Astrocyte (in vitro differentiated cells and primary cell): ENCODE data around the gene IRAG1. TPM values are rescaled to one million over a fixed set of nuclear protein-coding genes. Genes with fewer than 3 reads are reported as not detected.

ENCODE experiments used
- DNase-seq: peaks from one replicate; pipeline ENCODE4 v3.0.0-alpha.2; 2010; ENCODE audit warnings: low read depth
- FAIRE-seq: peaks from 2 replicates; lab custom pipeline; 2011; peaks lifted over from hg19 to GRCh38; lab: Jason Lieb, UNC
- H2AFZ ChIP-seq: 2 replicates; pipeline ENCODE4 v1.6.0; 2012; ENCODE audit warnings: low read depth, low read length, inconsistent platforms
- H3K27ac ChIP-seq: 2 replicates; pipeline ENCODE4 v1.5.1; 2011; ENCODE audit warnings: low read depth, low read length, inconsistent platforms
- H3K27me3 ChIP-seq: 2 replicates; pipeline ENCODE4 v1.6.0; 2011; ENCODE audit warnings: low read length, inconsistent platforms; ENCODE audit not compliant: insufficient read depth
- H3K36me3 ChIP-seq: 2 replicates; pipeline ENCODE4 v1.5.1; 2011; ENCODE audit warnings: low read length, inconsistent platforms; ENCODE audit not compliant: insufficient read depth
- H3K4me1 ChIP-seq: 2 replicates; pipeline ENCODE4 v1.5.1; 2011; ENCODE audit warnings: low read length, inconsistent platforms; ENCODE audit not compliant: insufficient read depth
- H3K4me2 ChIP-seq: 2 replicates; pipeline ENCODE4 v1.6.0; 2012; ENCODE audit warnings: low read length, inconsistent platforms
- H3K4me3 ChIP-seq: 2 replicates; pipeline ENCODE4 v1.5.1; 2011; ENCODE audit warnings: low read depth, mild to moderate bottlenecking, low read length, inconsistent platforms; ENCODE audit not compliant: insufficient read depth
- H3K79me2 ChIP-seq: 2 replicates; pipeline ENCODE4 v1.6.0; 2012; ENCODE audit warnings: mild to moderate bottlenecking, low read length, inconsistent platforms; ENCODE audit not compliant: insufficient read depth
- H3K9ac ChIP-seq: 2 replicates; pipeline ENCODE4 v1.6.0; 2012; ENCODE audit warnings: mild to moderate bottlenecking, low read length, inconsistent platforms
- H3K9me3 ChIP-seq: 2 replicates; pipeline ENCODE4 v1.5.1; 2012; ENCODE audit warnings: low read depth, mild to moderate bottlenecking, low read length, inconsistent platforms; ENCODE audit not compliant: insufficient read depth
- H4K20me1 ChIP-seq: 2 replicates; pipeline ENCODE4 v1.6.0; 2012; ENCODE audit warnings: low read length, inconsistent platforms; ENCODE audit not compliant: insufficient read depth
- H3K27ac Mint-ChIP-seq: one replicate; pipeline ENCODE4 v1.8.0; 2021; ENCODE audit warnings: mild to moderate bottlenecking, mixed read lengths; ENCODE audit not compliant: unreplicated experiment
- H3K27me3 Mint-ChIP-seq: one replicate; pipeline ENCODE4 v1.8.0; 2021; ENCODE audit warnings: low read depth, mixed read lengths; ENCODE audit not compliant: unreplicated experiment
- H3K36me3 Mint-ChIP-seq: one replicate; pipeline ENCODE4 v1.8.0; 2021; ENCODE audit warnings: low read depth, mixed read lengths; ENCODE audit not compliant: unreplicated experiment
- H3K4me1 Mint-ChIP-seq: one replicate; pipeline ENCODE4 v1.8.0; 2021; ENCODE audit warnings: low read depth, mixed read lengths; ENCODE audit not compliant: unreplicated experiment
- H3K4me3 Mint-ChIP-seq: one replicate; pipeline ENCODE4 v1.8.0; 2021; ENCODE audit warnings: mild to moderate bottlenecking, moderate library complexity, mixed read lengths; ENCODE audit not compliant: unreplicated experiment
- H3K9me3 Mint-ChIP-seq: one replicate; pipeline ENCODE4 v1.8.0; 2021; ENCODE audit warnings: mild to moderate bottlenecking, mixed read lengths; ENCODE audit not compliant: unreplicated experiment
- EZH2 ChIP-seq: IDR thresholded peaks from 2 replicates; pipeline ENCODE4 v1.6.1; 2012; ENCODE audit warnings: mild to moderate bottlenecking, low read length, inconsistent platforms; ENCODE audit not compliant: insufficient read depth
- total RNA-seq: library from RNA; stranded (reverse); gene quantifications from 2 replicates; pipeline ENCODE4 v1.2.1, GENCODE V29; 2021
- TF ChIP-seq, protein P1 (sequence below): IDR thresholded peaks from 2 replicates; pipeline ENCODE4 v1.5.1; 2011; ENCODE audit warnings: low read depth, mild to moderate bottlenecking, inconsistent platforms, low read length, moderate library complexity; ENCODE audit not compliant: insufficient read depth

IRAG1 gene
- total RNA-seq, 1 donor from 2014 or later = 3.7 TPM

DNA sequence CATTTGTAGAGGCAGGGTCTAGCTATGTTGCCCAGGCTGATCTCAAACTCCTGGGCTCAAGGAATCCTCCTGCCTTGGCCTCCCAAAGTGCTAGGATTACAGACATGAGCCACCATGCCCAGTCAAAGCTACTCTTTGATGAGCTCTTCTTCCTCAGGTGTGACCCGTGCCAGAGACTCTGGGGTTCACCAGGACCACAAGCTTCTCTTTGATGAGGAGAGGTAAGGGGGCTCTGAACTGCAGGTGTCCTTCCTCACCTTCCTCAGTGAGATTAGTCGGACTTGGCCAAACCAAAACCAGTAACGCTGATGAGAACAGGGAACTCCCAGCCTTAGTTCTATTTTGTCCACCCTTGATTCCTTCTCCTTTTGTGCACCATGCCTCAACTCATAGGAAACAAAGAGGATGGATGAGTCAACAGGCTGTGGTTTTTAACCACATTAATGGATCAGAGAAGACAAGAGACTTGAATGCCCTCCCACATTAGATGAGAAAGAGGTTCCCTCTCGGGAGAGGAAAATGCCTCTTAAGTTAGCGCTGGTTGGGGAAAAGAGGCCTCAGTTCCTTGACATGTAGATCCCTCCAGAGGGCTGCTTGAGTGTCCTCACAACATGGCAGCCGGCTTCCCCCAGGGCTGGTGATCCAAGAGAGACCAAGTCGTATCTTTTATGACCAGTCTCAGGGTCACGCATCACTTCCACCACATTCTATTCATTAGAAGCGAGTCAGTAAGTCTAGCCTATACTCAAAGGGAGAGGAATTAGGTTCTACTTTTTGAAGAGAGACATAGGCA, 31.8 kb upstream of the IRAG1 start:
- peak; percentile 95 for FAIRE-seq
- H3K27me3 ChIP-seq = no peaks in the 10 kb centered on the region
- Mint-ChIP-seq H3K27me3 (peaks cover 18% of the 10 kb centered on the region), H3K4me1 (peaks cover 15% of the 10 kb centered on the region), H3K9me3 (peaks cover 16% of the 10 kb centered on the region), H3K4me3 (no peak overlapping the region), H3K27ac (peak overlapping the region; percentile 69), H3K36me3 (peaks cover 8% of the 10 kb centered on the region)
- no peaks in the 10 kb centered on the region for H3K36me3 ChIP-seq
- peak overlapping the region; percentile 30 for H2AFZ ChIP-seq
- H3K9ac ChIP-seq = no peak overlapping the region
- H3K4me1 ChIP-seq = peaks cover 11% of the 10 kb centered on the region
- TF ChIP-seq, protein P1, sequence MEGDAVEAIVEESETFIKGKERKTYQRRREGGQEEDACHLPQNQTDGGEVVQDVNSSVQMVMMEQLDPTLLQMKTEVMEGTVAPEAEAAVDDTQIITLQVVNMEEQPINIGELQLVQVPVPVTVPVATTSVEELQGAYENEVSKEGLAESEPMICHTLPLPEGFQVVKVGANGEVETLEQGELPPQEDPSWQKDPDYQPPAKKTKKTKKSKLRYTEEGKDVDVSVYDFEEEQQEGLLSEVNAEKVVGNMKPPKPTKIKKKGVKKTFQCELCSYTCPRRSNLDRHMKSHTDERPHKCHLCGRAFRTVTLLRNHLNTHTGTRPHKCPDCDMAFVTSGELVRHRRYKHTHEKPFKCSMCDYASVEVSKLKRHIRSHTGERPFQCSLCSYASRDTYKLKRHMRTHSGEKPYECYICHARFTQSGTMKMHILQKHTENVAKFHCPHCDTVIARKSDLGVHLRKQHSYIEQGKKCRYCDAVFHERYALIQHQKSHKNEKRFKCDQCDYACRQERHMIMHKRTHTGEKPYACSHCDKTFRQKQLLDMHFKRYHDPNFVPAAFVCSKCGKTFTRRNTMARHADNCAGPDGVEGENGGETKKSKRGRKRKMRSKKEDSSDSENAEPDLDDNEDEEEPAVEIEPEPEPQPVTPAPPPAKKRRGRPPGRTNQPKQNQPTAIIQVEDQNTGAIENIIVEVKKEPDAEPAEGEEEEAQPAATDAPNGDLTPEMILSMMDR = no peak
- peak overlapping the region; percentile 47 for H3K4me2 ChIP-seq
- H3K9me3 ChIP-seq = peaks cover 5% of the 10 kb centered on the region
- peak overlapping the region; percentile 17 for H3K27ac ChIP-seq
- H4K20me1 ChIP-seq = no peaks in the 10 kb centered on the region
- H3K4me3 ChIP-seq = no peak overlapping the region
- peak; percentile 97 for DNase-seq
- H3K79me2 ChIP-seq = no peaks in the 10 kb centered on the region

DNA sequence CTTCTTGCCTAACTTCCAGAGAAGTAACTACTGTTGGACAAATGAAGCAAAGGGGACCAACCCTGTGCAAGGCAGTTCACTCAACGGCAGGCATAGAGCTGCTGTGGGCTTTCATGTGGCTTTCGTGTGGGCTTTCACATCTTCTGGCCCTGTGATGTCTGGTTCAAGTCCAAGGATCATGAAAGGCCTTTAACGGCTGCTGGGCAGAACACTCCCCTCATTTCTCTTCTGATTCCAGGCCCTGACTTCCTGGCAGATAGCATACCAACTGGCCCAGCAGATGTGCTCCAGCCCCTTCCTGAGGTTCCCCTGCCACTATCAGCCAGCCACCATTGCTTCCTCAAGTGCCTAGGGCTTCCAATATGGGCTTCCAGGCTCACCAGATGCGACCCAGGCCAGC, 28.8 kb upstream of the IRAG1 start:
- peaks cover 35% of the 10 kb centered on the region for H3K27me3 Mint-ChIP-seq
- Histone ChIP-seq H3K4me2 (no peak overlapping the region), H3K4me1 (peaks cover 4% of the 10 kb centered on the region), H3K36me3 (no peaks in the 10 kb centered on the region), H3K9ac (no peak overlapping the region), H2AFZ (no peak overlapping the region), H3K9me3 (peaks cover 5% of the 10 kb centered on the region), H3K79me2 (no peaks in the 10 kb centered on the region), H3K4me3 (no peak overlapping the region), H3K27ac (no peak overlapping the region), H3K27me3 (peaks cover 5% of the 10 kb centered on the region), H4K20me1 (no peaks in the 10 kb centered on the region)
- peaks cover 15% of the 10 kb centered on the region for H3K4me1 Mint-ChIP-seq
- no peak overlapping the region for H3K27ac Mint-ChIP-seq
- H3K9me3 Mint-ChIP-seq = peaks cover 14% of the 10 kb centered on the region
- DNase-seq (no peak), FAIRE-seq (no peak)
- peaks cover 8% of the 10 kb centered on the region for H3K36me3 Mint-ChIP-seq
- TF ChIP-seq EZH2 = no peak
- TF ChIP-seq, protein P1 = no peak
- H3K4me3 Mint-ChIP-seq = no peak overlapping the region

- H3K4me2 ChIP-seq = no peak overlapping the region
- no peak overlapping the region for H2AFZ ChIP-seq
- no peaks in the 10 kb centered on the region for H3K9me3 ChIP-seq
- H3K9ac ChIP-seq = no peak overlapping the region
- peaks cover 4% of the 10 kb centered on the region for H3K4me1 ChIP-seq
- H3K27me3 ChIP-seq = peaks cover 5% of the 10 kb centered on the region
- H3K9me3 Mint-ChIP-seq = peaks cover 10% of the 10 kb centered on the region
- DNase-seq (no peak), FAIRE-seq (no peak)
- H3K27ac ChIP-seq = no peak overlapping the region
- H3K36me3 Mint-ChIP-seq = peaks cover 8% of the 10 kb centered on the region
- no peaks in the 10 kb centered on the region for H4K20me1 ChIP-seq
- peaks cover 20% of the 10 kb centered on the region for H3K4me1 Mint-ChIP-seq
- H3K79me2 ChIP-seq = no peaks in the 10 kb centered on the region
- H3K4me3 Mint-ChIP-seq = no peak overlapping the region
- TF ChIP-seq, protein P1 = no peak
- no peak for TF ChIP-seq EZH2
- no peak overlapping the region for H3K27ac Mint-ChIP-seq
- H3K36me3 ChIP-seq = no peaks in the 10 kb centered on the region
- H3K4me3 ChIP-seq = no peak overlapping the region
- peaks cover 37% of the 10 kb centered on the region for H3K27me3 Mint-ChIP-seq
Measured at GRCh38 chr11:10720881-10721376, 27.4 kb upstream of the IRAG1 start.
